MG63 (cell line): ENCODE results near the gene DRP2. TPM values are rescaled to one million over a fixed set of nuclear protein-coding genes. Genes with fewer than 3 reads are reported as not detected.
"Not testable (repeated sequence)": the region's sequence is repeated elsewhere in the genome, so short reads cannot be mapped to it uniquely, and the experiment has no call there.

Source experiments
- DNase-seq: peaks from one replicate; pipeline ENCODE4 v3.0.0-alpha.2; 2020
- H3K27me3 ChIP-seq: fragments of 250-450 bp; sonication (Bioruptor Pico); 2 replicates; pipeline ENCODE4 v1.5.1; 2020; ENCODE audit warnings: mild to moderate bottlenecking, moderate library complexity
- H3K36me3 ChIP-seq: fragments of 250-450 bp; sonication (Bioruptor Pico); 2 replicates; pipeline ENCODE4 v1.5.1; 2020; ENCODE audit warnings: mild to moderate bottlenecking, moderate library complexity
- H3K4me3 ChIP-seq: fragments of 250-450 bp; sonication (Bioruptor Pico); 2 replicates; pipeline ENCODE4 v1.5.1; 2020; ENCODE audit warnings: mild to moderate bottlenecking, moderate library complexity
- H3K9me3 ChIP-seq: fragments of 250-450 bp; sonication (Bioruptor Pico); 2 replicates; pipeline ENCODE4 v1.5.1; 2020; ENCODE audit warnings: mild to moderate bottlenecking, moderate library complexity
- total RNA-seq: library from RNA; depleted of rRNA; stranded (reverse); fragments of >200 nt; shearing (Covaris generic); gene quantifications from 2 replicates; pipeline ENCODE4 v1.2.3, GENCODE V29; 2014; ENCODE audit warnings: low replicate concordance; rRNA removed

Gene DRP2
- total RNA-seq, 1 experiment from 2014 or later = not detected

DNA sequence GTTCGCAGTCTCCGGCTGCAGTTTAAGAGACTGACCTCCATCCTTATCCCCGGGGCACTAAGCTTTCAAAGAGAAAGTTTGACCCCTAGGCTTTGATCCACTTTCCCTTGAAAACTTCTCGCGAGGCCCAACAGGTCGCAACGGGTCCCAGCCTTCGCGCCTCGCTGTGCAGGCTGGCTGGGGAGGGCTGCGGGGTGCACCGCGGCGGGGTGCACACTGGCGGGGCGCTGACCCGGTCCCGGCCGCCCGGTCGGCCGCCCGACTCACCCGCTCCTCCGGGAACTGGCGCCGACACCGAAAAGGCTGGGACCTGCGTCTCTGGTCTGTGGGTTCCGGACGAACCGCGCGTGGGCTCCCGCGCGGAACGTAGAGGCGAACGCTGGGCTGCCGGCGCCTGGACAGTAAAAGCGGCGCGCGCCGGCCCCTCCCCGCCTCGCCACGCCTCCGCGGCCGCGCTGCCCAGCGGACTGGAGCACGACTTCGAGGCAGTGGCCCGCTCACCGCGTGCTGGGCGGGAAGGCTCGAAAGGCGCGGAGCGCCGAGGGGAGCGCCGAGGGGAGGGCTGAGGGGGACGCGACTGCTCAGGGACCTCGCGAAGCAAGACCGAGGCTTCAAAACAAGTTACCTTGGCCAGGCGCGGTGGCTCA, 71.5 kb downstream of the DRP2 start, which contains the start of gene TAF7L:
TSS of gene TAF7L (minus strand) at position 378 of the 647 bp plus-strand sequence. CDS start 3,791 bp downstream, outside the sequence.
- H3K9me3 ChIP-seq = no peaks in the 10 kb centered on the region
- H3K4me3 ChIP-seq = peak within 1 kb of the TSS; percentile 28
- H3K36me3 ChIP-seq = no peaks in the 10 kb centered on the region
- peak; percentile 17 for DNase-seq
- no peaks in the 10 kb centered on the region for H3K27me3 ChIP-seq

- not testable (repeated sequence) for DNase-seq, H3K4me3 ChIP-seq, H3K9me3 ChIP-seq, H3K36me3 ChIP-seq, H3K27me3 ChIP-seq
Measured at GRCh38 chrX:101295603-101296002, 76.0 kb downstream of the DRP2 start.

DNA sequence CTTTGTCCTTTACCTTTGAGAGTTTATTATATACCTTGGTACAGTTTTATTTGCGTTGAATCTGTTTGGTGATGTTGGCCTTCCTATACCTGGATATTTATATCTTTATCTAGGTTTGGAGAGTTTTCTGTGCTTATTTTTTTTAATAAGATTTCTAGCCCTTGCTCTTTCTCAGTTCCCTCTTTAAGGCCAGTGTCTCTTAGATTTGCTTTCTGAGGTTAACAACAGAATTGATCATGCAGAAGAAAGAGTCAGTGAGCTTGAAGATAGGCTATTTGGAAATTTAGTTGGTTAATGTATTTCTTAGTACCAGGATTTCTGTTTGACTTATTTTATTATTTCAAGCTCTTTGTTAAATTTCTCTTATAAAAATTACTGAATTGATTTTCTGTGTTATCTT, 84.2 kb downstream of the DRP2 start:
- no peak for DNase-seq
- H3K36me3 ChIP-seq = no peaks in the 10 kb centered on the region
- H3K27me3 ChIP-seq = no peaks in the 10 kb centered on the region
- no peaks in the 10 kb centered on the region for H3K9me3 ChIP-seq
- no peak overlapping the region for H3K4me3 ChIP-seq

Other genes starting within 250 kb of the DRP2 start
- 21.9 and 27.7 TPM in 2 replicates for gene TRMT2B, start 167.7 kb upstream of the DRP2 start, total RNA-seq
- gene TMEM35A, start 140.9 kb upstream of the DRP2 start, total RNA-seq = 0.23 and 0.57 TPM in 2 replicates
- 21.9 and 24.4 TPM in 2 replicates for gene CENPI, start 121.6 kb upstream of the DRP2 start, total RNA-seq
- 1.1 and 5.0 TPM in 2 replicates for gene TAF7L, start 71.5 kb downstream of the DRP2 start, total RNA-seq
- gene TIMM8A, start 129.0 kb downstream of the DRP2 start, total RNA-seq = 9.6 and 26.6 TPM in 2 replicates
- gene BTK, start 166.4 kb downstream of the DRP2 start, total RNA-seq = 0.59 TPM in 1 of 2 replicates, not detected in the other
- 879 and 3,439 TPM in 2 replicates for gene RPL36A, start 171.2 kb downstream of the DRP2 start, total RNA-seq
- 30.1 and 34.8 TPM in 2 replicates for gene GLA, start 188.1 kb downstream of the DRP2 start, total RNA-seq
- gene HNRNPH2, start 188.4 kb downstream of the DRP2 start, total RNA-seq = 25.9 and 40.6 TPM in 2 replicates